Measurements from ENCODE around the gene HYAL2.

Gene HYAL2, protein sequence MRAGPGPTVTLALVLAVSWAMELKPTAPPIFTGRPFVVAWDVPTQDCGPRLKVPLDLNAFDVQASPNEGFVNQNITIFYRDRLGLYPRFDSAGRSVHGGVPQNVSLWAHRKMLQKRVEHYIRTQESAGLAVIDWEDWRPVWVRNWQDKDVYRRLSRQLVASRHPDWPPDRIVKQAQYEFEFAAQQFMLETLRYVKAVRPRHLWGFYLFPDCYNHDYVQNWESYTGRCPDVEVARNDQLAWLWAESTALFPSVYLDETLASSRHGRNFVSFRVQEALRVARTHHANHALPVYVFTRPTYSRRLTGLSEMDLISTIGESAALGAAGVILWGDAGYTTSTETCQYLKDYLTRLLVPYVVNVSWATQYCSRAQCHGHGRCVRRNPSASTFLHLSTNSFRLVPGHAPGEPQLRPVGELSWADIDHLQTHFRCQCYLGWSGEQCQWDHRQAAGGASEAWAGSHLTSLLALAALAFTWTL

DNA sequence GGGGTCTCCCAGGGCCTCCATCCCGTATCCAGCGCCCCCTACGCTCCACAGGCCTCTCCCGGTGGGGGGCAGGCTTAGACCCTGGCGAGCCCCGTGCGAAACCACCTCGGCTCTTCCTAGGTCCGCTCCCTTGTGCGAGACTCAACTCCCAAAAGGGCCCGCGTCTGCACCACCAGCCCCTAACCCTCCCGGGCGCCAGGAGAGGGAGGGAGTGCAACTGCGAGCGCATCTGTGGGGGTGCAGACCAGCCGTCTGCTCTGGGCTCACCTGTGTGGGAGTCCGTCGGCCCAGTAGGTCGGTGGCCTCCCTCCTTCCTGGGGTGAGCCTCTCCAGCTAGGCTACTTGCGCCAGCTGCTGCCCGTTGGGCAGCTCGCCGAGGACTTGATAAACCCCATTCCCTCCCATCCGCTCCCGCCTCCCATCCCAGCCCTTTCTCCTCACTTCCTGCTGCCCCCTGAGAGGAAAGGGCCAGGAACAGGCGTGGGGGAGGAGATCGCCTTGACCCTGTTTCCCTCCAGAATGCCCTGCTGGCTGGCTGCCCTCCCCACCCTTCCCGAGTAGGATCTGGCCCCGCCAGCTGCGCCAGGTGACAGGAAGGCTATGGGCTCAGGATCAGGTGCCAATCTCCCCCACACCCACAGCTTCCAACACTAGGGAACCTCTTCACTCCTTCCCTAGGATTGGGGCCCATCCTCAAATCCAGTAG, at the start of gene HYAL2:
Gene HYAL2 (minus strand): TSS at position 360 of the 706 bp plus-strand sequence. CDS start 2,256 bp downstream, outside the sequence.
- no peak for DNase-seq (ENCODE audit: low read depth in 1 of 2, low spot score in 1 of 2)

DNA sequence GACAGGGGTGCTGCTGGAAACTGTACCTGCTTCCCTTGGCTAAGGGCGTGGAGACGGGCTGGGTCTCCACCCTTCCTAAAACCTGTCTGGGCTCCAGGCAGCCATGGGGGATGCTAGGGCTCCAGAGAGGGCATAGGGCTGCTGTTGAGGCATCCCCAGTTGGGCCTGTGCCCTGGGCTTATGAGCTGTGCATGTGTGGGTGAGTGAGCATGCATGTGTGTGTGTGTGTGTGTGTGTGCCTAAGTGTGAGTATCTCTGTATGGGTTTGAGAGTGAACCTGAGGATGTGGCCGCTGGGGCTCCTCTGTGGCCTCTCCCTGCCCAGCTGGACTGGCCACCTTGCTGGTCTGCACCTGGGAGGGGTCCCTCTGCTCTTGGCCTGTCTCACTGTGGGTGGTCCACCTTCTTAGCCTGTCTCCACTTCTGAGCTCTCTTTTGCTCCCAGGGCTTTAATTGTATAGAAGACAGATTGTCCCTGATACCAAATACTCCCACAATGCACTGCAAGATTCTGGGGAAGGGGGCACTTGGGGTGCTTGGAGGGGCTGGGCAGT, 48.7 kb upstream of the HYAL2 start:
- no peak for DNase-seq (ENCODE audit: low read depth in 1 of 2, low spot score in 1 of 2)

DNA sequence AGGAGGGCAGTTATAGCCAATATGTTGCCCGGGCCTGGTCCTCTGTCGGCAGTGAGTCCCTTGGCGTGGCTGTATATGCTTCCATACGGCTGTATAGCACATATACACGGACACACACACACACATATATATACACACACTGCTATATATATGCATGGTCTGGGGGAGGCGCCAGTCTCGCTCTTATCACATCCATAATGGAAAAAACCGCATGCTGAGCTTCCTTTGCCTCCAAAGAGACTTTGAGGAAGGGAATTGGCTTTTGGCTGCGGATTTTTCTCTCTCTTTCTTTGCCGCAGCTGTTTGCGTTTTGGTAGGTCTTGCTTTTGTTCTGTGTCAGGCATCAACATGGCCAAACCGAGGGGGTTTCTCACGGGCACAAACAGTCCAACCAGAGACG, 48.0 kb upstream of the HYAL2 start:
- DNase-seq (ENCODE audit: low read depth in 1 of 2, low spot score in 1 of 2) = no peak

DNA sequence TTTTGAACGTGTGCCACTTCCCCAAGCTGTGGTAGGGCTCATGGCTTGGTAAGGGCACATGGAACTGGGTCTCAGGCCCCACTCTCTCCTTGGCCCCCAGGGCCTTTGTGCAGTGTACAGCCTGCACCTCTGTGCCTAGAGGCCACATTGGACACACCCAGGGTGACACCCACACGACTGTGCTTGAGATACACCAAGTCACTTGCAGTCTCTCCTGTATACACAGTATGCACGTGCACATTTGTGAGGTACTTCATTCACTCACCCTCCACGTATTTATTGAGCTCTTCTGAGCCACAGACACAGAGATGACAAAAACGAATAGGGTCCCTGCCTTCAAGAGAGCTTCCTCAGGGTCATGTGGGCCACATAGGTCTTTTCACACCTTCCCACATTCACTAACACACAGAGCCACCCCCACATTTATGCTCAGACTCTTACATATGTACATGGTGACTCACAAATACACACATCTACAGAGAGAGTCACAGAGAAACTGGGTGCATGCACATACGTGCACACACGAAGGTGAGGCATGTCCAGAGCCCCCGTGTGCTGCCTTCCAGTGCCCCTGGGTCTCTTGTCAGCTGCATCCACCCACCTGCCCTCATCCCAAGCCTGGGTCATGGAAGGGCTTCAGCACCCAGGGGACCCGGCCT, 46.6 kb upstream of the HYAL2 start:
- no peak for DNase-seq (ENCODE audit: low read depth in 1 of 2, low spot score in 1 of 2)

DNA sequence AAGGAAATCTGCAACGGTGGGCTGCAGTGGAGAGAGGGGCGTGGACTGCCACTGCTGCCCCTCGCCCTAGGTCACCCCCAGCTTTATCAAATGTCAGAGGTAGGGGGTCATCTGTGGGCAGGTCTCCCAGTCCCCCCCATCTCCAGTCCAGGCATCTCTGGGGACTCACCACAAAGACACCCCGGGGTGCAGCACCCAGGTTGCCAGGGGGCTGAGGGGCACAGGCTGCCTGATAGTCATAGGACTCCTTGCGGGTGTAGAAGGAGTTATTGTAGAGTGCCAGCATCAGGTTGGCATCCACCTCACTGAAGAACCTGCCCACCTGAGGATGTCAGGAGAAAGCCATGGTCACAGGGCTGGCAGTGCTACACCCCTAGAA, 43.3 kb upstream of the HYAL2 start:
- no peak for DNase-seq (ENCODE audit: low read depth in 1 of 2, low spot score in 1 of 2)

DNA sequence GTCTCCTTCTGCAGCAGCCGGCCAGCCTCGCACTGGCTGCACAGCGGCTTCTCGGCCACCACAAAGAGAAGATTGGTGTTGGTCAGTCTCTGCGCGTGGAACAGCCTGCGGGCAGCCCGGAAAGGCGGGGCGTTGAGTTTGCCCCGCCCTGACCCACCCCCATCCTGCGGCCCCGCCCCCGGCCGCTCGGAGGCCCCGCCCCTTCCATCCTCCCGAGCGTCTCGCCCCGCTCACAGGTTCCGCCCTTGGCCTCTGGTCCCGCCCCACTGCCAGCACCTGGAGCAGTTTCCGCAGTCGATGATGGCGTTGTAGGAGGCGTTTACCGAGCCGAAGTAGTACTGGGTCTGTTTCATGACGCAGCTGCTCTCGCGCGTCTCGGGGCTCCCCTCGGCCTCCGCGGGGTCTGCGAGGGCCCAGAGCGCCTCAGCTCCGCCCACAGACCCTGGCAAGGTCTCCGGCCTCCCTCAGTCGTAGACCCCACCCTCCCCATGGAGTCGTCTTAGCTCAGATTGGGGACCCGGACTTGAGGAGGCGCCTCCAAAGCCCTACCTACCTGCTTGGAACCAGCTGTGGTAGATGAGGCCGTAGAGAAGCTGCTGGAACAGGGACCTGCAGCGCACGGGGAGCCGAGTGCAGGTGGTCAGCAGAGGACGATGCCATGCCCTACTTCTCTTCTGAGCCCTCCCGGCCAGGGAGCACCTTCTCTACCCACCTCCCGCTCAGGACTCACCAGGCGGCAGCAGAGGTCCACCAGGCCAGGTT, 42.7 kb upstream of the HYAL2 start:
- DNase-seq (ENCODE audit: low read depth in 1 of 2, low spot score in 1 of 2) = peak; percentile 90 to 92

DNA sequence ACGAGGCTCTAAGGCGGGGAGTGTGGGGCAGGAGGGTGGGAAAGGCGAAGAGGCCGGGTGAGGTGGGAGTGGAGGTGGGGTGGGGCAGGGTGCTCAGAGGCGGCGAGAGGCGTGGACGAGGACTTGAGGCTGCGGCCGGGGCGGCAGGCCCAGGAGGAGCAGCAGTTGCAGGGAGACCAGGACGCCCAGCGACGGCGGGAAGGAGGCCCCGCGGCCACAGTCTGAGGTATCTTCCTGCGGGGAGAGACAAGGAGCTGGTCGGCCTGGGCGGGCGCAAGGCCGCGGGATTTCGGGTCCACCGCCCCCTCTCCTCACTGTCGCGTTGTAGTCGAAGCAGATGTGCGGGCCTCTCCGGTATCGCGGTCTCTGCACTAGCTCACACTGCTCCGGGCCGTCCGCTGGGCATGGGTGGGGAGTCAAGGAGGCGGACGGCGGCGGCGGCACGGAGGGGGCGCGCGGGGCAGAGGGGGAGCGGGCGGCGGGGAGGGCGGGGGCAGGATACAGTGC, 42.1 kb upstream of the HYAL2 start:
- DNase-seq (ENCODE audit: low read depth in 1 of 2, low spot score in 1 of 2) = no peak

DNA sequence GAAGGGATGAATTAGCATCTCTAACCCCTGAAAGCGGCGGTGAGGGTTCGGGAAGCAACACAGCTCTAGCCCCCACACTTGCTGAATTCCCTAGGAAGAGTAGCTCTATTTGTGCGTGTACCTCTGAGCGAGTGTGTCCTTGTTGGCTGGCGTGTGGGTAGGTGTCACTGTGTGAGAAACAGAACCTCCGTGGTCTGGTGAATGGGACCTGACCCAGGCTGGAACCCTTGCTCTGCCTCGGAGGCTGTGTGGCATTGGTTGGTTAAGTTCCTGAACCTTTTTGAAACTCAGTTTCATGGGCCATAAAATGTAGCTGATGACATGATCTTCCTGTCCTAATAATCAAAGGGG, 37.2 kb upstream of the HYAL2 start:
- DNase-seq (ENCODE audit: low read depth in 1 of 2, low spot score in 1 of 2) = no peak

DNA sequence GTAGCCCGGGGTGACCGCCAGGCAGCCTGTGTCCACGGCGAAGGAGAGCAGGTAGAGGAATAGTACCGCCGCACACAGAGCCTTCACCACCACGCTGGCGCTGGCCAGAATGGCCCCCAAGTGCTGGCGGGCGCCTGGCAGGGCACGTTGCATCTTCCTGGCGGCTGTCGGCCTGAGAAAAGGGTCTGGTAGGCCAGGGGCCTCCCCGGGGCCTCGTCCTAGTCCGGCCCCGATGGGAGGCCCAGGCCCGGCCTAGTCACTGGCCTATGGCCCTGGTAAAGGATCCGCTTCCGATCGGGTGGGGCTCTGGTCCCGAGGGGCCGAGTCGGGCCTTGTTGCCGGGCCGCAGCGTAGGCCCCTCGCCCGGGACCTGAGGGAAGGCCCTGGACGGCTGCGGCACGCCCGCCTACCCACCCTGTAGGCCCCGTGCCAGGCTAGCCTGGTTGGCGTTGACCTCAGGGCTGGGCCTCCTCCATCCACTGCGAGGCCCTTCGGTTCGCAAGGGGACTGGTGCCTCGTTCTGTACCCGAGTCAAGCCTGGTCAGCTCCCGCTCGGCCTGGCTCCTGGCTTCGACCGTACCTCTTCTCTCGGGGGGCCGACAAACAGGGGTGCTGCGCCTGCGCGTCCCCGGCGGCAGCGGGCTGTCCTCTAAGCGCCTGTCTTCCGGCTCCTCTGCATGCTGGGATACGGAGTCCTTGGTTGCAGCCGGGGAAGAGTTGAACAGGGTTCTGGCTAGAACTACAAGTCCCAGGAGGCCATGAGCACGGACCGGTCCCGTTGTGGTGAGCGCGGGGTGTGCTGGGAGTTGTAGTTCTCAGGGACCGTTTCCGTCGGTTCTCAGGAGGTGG, 36.6 kb upstream of the HYAL2 start, which contains the start of gene TMEM115:
Gene TMEM115 (minus strand): TSS at position 611 of the 849 bp plus-strand sequence. CDS start 458 bp downstream, at position 153.
- peak; percentile 89 to 91 for DNase-seq (ENCODE audit: low read depth in 1 of 2, low spot score in 1 of 2)

DNA sequence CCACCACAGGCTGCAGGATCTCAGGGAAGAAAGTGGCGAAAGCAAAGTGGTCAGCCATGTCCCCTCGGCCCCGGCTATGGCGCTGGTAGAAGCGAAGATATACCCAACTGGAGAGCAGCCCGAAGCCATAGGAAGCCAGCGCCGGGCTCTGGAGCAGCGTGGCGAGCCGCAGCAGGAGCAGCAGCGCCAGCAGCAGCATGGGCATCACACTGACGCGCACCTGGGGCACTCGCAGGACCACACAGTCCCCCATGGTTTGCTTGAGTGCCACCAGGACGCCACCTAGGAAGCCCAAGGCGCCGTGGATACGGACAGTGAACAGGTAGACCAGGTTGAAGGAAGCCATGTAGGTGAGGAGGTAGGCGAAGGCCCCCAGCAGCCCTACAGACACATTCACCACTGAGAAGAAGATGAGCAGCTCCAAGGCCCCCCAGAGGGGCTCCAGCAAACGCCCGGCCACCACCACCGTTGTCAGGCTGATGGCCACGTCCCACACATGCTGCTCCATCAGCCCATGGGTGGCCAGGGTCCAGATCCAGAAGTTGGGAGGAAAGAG, 35.9 kb upstream of the HYAL2 start:
- DNase-seq (ENCODE audit: low read depth in 1 of 2, low spot score in 1 of 2) = no peak

DNA sequence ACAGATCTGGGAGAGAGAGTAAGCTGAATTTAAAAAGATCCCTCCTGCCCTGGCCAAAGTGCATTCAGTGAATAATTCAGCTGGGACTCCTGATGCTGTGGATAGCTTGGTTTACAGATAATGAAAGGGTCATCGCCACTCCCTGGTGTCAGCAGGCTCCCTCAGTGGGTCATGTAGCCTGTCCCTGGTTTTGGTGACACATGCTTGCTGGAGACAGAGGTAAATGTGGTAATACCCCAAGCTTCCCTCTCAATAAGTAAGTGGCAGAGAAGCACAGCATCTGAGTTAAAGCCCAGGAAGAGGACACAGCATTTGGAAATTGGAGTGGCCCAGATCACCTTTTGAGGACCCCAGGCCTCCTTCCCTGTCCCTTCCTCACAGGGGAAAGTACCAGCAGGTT, 34.9 kb upstream of the HYAL2 start:
- no peak for DNase-seq (ENCODE audit: low read depth in 1 of 2, low spot score in 1 of 2)

DNA sequence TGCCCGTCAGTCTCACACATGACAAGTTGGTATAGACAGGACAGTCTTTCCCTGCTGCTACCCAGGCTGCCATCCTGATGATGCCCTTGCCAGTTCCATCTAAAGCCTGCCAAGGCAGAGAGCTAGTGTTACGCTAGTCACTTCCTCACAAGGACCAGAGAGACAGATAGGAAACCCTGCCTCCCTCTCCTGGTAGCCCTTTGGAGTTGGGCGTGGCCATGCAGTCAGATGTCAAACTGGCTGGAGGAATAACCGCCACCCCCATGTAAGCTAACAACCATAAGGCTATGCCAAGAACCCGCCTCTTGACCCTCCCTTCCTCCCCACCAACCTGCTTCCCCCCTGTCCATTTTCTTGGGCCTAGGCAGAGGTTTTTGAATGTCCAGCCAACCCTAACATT, 34.0 kb upstream of the HYAL2 start:
- DNase-seq (ENCODE audit: low read depth in 1 of 2, low spot score in 1 of 2) = no peak

DNA sequence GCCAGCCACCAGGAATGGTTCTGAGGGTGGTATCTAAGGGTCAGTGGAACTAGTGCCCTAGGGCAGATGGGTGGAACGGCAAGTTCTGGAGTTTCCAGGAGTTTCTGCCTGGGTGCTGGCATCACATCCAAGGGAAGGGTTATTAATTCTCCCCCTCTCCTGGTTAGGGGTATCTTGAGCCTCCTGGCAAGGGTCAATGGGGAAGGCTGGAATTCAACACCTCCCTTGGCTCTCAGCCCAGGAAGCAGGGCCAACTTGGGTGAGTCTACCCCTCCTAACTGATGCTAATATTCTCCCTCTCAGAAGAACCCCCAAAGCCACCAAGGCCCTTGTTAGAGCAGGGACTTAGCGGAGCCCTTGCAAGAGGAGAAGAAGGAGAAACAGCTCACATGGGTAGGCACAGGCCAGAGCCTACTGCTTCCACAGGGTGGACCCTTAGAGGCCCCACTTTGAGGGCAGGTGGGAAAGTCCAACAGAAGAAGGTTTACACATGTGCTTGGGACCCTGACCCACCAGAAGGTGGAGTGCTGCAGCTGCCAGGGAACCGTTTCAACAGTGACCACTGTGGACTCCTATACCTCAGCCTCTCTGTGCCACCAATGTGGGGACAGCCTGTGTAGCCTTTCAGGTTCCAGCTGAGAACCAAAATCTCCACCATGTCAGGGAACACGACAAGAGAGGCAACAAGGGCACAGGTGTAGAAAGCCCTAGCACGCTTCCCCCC, 33.4 kb upstream of the HYAL2 start:
- no peak for DNase-seq (ENCODE audit: low read depth in 1 of 2, low spot score in 1 of 2)

DNA sequence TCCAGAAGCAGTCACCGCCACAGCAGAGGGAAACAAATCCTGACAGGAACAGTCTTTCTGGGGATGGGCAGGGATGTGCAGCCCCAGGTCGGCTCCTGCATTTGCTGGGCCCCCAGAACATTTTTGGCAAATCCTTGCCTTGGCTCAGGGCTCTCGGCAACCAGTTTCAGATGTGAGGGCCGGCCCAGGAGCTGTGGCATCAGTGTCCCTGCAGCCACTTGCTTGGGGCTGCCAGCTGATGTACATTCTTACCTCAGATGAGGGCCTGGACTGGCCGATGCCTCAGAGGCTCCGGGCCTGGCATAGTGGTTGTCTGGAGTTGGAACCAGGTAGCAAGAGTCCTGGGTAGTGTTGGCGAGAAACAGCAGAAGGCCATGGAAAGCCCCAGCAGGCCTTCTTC, 32.3 kb upstream of the HYAL2 start:
- DNase-seq (ENCODE audit: low read depth in 1 of 2, low spot score in 1 of 2) = no peak

DNA sequence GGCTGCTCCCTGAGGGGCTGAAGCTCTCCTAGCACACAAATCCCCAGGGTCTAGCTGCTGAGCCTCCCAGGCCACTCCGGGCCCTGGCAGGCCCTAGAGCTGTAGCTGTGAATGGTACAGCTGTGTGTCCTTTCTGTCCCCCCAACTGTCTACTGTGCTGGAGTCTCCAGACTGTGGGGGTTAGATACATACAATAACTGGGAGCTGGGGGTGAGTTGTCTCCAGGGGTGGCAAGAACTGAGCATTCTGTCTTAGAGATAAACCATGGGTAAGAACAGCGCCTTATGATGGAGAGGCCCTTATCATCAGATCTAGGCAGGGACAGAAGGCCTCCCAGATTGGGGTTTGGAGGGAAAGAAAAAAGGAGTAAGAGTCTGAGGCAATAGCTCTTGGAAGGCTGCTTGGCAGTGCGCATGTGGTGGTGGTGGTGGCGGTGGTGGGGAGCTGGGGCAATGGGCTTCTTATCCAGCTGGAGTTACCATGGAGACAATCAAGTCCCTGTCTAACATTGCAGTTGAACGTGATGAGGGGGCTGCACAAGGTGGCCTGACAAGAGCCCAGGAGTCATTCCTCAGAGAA, 31.7 kb upstream of the HYAL2 start:
- DNase-seq (ENCODE audit: low read depth in 1 of 2, low spot score in 1 of 2) = no peak

DNA sequence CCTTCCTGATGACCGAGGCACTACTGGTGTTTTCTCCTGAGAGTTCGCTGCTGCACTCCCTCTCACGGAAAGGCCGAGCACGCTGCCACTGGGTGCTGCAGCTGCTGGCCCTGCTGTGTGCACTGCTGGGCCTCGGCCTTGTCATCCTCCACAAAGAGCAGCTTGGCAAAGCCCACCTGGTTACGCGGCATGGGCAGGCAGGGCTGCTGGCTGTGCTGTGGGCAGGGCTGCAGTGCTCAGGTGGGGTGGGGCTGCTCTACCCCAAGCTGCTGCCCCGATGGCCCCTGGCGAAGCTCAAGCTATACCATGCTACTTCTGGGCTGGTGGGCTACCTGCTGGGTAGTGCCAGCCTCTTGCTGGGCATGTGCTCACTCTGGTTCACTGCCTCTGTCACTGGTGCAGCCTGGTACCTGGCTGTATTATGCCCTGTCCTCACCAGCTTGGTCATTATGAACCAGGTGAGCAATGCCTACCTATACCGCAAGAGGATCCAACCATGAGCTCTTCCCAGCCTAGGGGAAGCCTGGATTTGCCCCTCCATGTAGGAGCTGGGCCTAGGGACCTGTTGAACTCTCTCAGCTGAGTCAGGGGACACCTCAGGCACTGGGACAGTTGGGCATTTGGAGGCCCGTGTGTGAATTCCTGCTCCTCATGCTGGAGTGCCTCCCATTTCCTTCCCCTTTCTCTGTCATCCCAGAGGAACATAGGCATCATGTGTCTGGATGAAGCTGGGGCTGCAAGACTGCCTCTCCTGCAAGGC, 30.9 kb upstream of the HYAL2 start:
- no peak for DNase-seq (ENCODE audit: low read depth in 1 of 2, low spot score in 1 of 2)

DNA sequence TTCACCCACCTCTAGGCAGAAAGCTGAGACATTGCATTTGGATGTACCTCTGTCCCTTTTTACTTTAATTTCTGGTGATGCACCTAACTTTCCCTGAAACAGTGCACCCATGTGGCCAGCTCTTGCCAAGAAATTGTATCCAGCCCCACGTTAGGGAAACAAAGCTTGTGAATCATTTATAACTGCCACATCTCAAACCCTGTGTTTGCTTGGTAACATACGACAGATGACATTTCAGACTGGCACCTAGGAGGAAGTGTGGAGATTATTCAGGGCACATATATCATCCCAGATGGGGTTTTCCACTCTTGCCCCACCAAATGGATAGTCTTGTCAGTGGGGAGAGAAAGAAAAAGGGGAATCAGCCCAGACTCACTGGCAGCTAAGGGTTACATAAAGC, 30.2 kb upstream of the HYAL2 start:
- DNase-seq (ENCODE audit: low read depth in 1 of 2, low spot score in 1 of 2) = no peak

DNA sequence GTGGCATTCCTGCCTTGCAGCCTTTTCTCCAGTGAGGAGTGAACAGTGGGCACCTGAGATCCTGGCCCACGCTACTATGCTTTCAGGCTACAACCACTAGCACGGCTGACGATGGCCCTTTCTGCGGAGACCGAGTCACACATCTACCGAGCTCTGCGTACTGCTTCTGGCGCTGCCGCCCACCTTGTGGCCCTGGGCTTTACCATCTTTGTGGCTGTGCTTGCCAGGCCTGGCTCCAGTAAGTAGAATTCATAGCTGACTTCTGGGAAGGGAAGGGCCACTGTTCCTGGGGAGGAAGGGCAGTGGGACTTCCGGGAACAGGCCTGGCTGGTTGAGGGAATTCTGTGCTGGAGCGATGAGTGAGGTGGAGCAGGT, 28.8 kb upstream of the HYAL2 start:
- DNase-seq (ENCODE audit: low read depth in 1 of 2, low spot score in 1 of 2) = no peak
